ENCODE data around the gene TBC1D21. TPM values are rescaled to one million over a fixed set of nuclear protein-coding genes. Genes with fewer than 3 reads are reported as not detected.

The TBC1D21 gene
- polyA plus RNA-seq, 1 donor from 2014 or later: not detected

DNA sequence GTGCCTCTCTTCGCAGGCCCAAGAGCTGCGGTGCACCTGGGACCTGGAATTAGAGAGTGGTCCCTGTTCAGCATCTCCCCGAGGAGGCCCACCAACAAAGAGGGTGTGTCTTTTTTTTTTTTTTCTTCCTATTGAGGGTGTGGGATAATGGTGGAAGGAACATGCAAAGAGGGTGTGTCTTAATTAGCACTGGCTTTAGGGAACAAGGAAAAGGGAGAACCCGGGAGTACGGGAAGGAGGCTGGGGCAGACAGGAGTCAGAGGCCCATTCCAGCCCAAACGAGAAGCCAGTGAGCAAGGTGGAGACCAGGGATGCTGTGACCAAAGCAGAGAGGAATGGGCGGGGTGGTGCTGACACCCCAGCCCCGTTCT is 52.5 kb downstream of the TBC1D21 start:
- Histone ChIP-seq H3F3A (ENCODE audit: insufficient read depth, low read length, poor library complexity, severe bottlenecking) (no peaks in the 10 kb centered on the region), H4K20me1 (ENCODE audit: insufficient read depth) (no peaks in the 10 kb centered on the region), H3K9me3 (ENCODE audit: low read length) (no peaks in the 10 kb centered on the region), H3K79me2 (replicated peaks; ENCODE audit: insufficient read depth, low read length) (no peaks in the 10 kb centered on the region), H3K4me2 (ENCODE audit: low read length) (no peak overlapping the region), H3K4me3 (ENCODE audit: low read length) (peak overlapping the region; percentile 60), H3K36me3 (ENCODE audit: insufficient read depth, low read length) (no peaks in the 10 kb centered on the region), H3K27me3 (ENCODE audit: insufficient read depth, low read depth, low read length) (peaks cover 29% of the 10 kb centered on the region), H3K9ac (ENCODE audit: low read length) (no peak overlapping the region), H3K27ac (ENCODE audit: low read length) (no peak overlapping the region), H3K9me2 (ENCODE audit: insufficient read depth, low read length) (no peaks in the 10 kb centered on the region), H2AFZ (ENCODE audit: low read depth, low read length) (no peak overlapping the region)
- TF ChIP-seq, protein P1, sequence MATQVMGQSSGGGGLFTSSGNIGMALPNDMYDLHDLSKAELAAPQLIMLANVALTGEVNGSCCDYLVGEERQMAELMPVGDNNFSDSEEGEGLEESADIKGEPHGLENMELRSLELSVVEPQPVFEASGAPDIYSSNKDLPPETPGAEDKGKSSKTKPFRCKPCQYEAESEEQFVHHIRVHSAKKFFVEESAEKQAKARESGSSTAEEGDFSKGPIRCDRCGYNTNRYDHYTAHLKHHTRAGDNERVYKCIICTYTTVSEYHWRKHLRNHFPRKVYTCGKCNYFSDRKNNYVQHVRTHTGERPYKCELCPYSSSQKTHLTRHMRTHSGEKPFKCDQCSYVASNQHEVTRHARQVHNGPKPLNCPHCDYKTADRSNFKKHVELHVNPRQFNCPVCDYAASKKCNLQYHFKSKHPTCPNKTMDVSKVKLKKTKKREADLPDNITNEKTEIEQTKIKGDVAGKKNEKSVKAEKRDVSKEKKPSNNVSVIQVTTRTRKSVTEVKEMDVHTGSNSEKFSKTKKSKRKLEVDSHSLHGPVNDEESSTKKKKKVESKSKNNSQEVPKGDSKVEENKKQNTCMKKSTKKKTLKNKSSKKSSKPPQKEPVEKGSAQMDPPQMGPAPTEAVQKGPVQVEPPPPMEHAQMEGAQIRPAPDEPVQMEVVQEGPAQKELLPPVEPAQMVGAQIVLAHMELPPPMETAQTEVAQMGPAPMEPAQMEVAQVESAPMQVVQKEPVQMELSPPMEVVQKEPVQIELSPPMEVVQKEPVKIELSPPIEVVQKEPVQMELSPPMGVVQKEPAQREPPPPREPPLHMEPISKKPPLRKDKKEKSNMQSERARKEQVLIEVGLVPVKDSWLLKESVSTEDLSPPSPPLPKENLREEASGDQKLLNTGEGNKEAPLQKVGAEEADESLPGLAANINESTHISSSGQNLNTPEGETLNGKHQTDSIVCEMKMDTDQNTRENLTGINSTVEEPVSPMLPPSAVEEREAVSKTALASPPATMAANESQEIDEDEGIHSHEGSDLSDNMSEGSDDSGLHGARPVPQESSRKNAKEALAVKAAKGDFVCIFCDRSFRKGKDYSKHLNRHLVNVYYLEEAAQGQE (IDR thresholded peaks at IDR 0.05; ENCODE audit: borderline replicate concordance): no peak

DNA sequence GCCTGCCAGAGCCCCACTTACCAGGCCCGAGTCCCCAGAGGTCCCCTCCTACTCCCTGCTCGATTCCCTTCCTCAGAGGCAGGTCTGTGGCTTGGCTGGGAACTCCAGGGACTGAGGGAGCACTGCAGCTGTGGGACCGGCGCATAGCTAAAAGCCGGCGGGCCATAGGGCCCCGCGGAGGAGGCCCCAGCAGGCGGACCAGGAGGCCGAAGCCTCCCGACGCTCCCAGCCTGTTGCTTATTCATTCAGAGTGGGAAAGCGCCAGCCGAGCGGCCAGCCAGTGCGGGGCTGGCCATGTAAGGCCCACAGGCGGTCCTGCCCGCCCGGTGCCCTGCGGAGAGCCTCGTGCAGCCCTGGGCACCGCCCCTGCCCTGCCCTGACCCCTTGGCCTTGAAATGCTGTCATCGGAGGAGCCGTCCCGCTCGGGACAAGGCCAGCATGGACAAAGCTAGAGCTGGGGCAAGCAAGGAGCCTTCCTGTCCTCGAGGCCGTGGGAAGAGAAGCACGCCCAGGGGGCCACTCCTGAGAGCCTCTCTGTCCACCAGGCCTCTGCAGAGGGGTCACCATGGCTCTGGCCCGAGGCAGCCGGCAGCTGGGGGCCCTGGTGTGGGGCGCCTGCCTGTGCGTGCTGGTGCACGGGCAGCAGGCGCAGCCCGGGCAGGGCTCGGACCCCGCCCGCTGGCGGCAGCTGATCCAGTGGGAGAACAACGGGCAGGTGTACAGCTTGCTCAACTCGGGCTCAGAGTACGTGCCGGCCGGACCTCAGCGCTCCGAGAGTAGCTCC is 53.0 kb downstream of the TBC1D21 start, which contains the start of gene LOXL1:
Gene LOXL1, plus strand, starts transcription at position 244 of the 784 bp plus-strand sequence. Its CDS starts 322 bp downstream, at position 566.
- TF ChIP-seq EZH2 (IDR thresholded peaks at IDR 0.05; ENCODE audit: borderline replicate concordance, insufficient read depth, low read length, poor library complexity, severe bottlenecking) (peak; percentile 23), MXI1 (conservative IDR thresholded peaks at IDR 0.05; ENCODE audit: poor library complexity, severe bottlenecking) (no peak)
- Histone ChIP-seq H3K27me3 (ENCODE audit: insufficient read depth, low read depth, low read length) (peaks cover 29% of the 10 kb centered on the region), H3K9me2 (ENCODE audit: insufficient read depth, low read length) (no peaks in the 10 kb centered on the region), H3F3A (ENCODE audit: insufficient read depth, low read length, poor library complexity, severe bottlenecking) (no peaks in the 10 kb centered on the region), H2AFZ (ENCODE audit: low read depth, low read length) (no peak within 1 kb of the TSS), H3K36me3 (ENCODE audit: insufficient read depth, low read length) (no peaks in the 10 kb centered on the region), H3K79me2 (replicated peaks; ENCODE audit: insufficient read depth, low read length) (no peaks in the 10 kb centered on the region), H4K20me1 (ENCODE audit: insufficient read depth) (no peaks in the 10 kb centered on the region), H3K4me2 (ENCODE audit: low read length) (no peak within 1 kb of the TSS), H3K9me3 (ENCODE audit: low read length) (no peaks in the 10 kb centered on the region), H3K4me3 (ENCODE audit: low read length) (peak within 1 kb of the TSS; percentile 60), H3K9ac (ENCODE audit: low read length) (peak within 1 kb of the TSS; percentile 10), H3K27ac (ENCODE audit: low read length) (no peak within 1 kb of the TSS)

DNA sequence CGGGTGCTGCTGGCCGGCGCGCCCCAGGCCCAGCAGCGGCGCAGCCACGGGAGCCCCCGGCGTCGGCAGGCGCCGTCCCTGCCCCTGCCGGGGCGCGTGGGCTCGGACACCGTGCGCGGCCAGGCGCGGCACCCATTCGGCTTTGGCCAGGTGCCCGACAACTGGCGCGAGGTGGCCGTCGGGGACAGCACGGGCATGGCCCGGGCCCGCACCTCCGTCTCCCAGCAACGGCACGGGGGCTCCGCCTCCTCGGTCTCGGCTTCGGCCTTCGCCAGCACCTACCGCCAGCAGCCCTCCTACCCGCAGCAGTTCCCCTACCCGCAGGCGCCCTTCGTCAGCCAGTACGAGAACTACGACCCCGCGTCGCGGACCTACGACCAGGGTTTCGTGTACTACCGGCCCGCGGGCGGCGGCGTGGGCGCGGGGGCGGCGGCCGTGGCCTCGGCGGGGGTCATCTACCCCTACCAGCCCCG is 53.7 kb downstream of the TBC1D21 start:
- Histone ChIP-seq H3K36me3 (ENCODE audit: insufficient read depth, low read length) (no peaks in the 10 kb centered on the region), H3K27me3 (ENCODE audit: insufficient read depth, low read depth, low read length) (peaks cover 29% of the 10 kb centered on the region), H3K9me2 (ENCODE audit: insufficient read depth, low read length) (no peaks in the 10 kb centered on the region), H2AFZ (ENCODE audit: low read depth, low read length) (no peak overlapping the region), H3K9me3 (ENCODE audit: low read length) (no peaks in the 10 kb centered on the region), H3K79me2 (replicated peaks; ENCODE audit: insufficient read depth, low read length) (no peaks in the 10 kb centered on the region), H3K9ac (ENCODE audit: low read length) (no peak overlapping the region), H4K20me1 (ENCODE audit: insufficient read depth) (no peaks in the 10 kb centered on the region), H3F3A (ENCODE audit: insufficient read depth, low read length, poor library complexity, severe bottlenecking) (no peaks in the 10 kb centered on the region), H3K27ac (ENCODE audit: low read length) (no peak overlapping the region), H3K4me2 (ENCODE audit: low read length) (no peak overlapping the region), H3K4me3 (ENCODE audit: low read length) (peak overlapping the region; percentile 38)
- TF ChIP-seq, protein P2, sequence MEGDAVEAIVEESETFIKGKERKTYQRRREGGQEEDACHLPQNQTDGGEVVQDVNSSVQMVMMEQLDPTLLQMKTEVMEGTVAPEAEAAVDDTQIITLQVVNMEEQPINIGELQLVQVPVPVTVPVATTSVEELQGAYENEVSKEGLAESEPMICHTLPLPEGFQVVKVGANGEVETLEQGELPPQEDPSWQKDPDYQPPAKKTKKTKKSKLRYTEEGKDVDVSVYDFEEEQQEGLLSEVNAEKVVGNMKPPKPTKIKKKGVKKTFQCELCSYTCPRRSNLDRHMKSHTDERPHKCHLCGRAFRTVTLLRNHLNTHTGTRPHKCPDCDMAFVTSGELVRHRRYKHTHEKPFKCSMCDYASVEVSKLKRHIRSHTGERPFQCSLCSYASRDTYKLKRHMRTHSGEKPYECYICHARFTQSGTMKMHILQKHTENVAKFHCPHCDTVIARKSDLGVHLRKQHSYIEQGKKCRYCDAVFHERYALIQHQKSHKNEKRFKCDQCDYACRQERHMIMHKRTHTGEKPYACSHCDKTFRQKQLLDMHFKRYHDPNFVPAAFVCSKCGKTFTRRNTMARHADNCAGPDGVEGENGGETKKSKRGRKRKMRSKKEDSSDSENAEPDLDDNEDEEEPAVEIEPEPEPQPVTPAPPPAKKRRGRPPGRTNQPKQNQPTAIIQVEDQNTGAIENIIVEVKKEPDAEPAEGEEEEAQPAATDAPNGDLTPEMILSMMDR (IDR thresholded peaks at IDR 0.05; ENCODE audit: poor library complexity, severe bottlenecking): no peak
- no peak for TF ChIP-seq MXI1 (conservative IDR thresholded peaks at IDR 0.05; ENCODE audit: poor library complexity, severe bottlenecking)
- no peak for TF ChIP-seq EP300 (conservative IDR thresholded peaks at IDR 0.05; ENCODE audit: poor library complexity, severe bottlenecking)
- no peak for TF ChIP-seq TAF1 (IDR thresholded peaks at IDR 0.05; ENCODE audit: low read depth)
- no peak for TF ChIP-seq SMC3 (conservative IDR thresholded peaks at IDR 0.05; ENCODE audit: poor library complexity)
- TF ChIP-seq POLR2AphosphoS5 (IDR thresholded peaks at IDR 0.05): no peak
- no peak for TF ChIP-seq EZH2 (IDR thresholded peaks at IDR 0.05; ENCODE audit: borderline replicate concordance, insufficient read depth, low read length, poor library complexity, severe bottlenecking)
- TF ChIP-seq, protein P1 (IDR thresholded peaks at IDR 0.05; ENCODE audit: borderline replicate concordance): no peak
- no peak for TF ChIP-seq RAD21 (conservative IDR thresholded peaks at IDR 0.05)

All from neural cell (in vitro differentiated cells).